ENCODE results near the gene HMGB1.

DNA sequence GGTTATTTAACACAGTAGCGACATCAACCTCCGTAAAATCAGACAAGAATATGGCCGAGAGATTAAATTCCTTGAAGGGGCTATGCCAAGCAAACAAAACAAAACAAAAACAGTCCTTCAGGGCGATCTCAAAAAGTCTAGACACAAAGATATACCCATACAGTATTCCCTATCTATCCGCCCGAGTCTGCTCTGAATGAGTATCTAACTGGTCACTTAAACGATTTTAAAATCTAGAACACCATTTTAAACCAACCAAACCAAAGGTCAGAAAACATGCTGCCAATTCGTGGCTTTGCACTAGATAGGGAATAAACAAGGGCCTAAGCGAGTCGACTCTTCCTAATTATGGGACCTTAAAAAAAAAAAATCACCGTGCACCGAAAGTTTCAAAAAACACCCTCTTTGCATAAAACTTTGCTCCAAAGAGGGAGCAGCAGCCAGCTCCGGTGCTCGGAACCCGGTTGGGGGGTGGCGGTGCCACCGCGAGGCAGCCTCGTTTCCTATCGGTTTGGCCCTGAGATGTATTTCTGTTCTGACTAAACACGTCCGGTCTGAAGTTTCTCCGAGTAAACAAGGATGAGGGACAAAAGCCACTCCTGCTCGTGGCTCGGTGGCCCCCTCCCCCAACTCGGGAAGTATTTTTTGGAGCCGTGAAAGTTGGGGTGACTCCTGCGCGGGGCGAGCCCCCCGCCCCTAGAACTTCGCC lies 1.8 kb downstream of the HMGB1 start:
- TF ChIP-seq EGR1 (IDR thresholded peaks at IDR 0.05; ENCODE audit: low read depth in 2 of 2) (peak in 1 of 2 donors; percentile 14), CTCF (IDR thresholded peaks at IDR 0.05; ENCODE audit: low read depth, low read length, missing input control) (no peak), ZBTB33 (IDR thresholded peaks at IDR 0.05) (peak; percentile 13), YY1 (IDR thresholded peaks at IDR 0.05) (peak; percentile 94), RAD21 (IDR thresholded peaks at IDR 0.05) (peak; percentile 35 to 48), REST (IDR thresholded peaks at IDR 0.05) (peak; percentile 57), TAF1 (conservative IDR thresholded peaks at IDR 0.05) (peak; percentile 72), FOXA2 (IDR thresholded peaks at IDR 0.05) (peak; percentile 61), RXRA (IDR thresholded peaks at IDR 0.05) (peak; percentile 16 to 26)
- TF ChIP-seq, protein P1, sequence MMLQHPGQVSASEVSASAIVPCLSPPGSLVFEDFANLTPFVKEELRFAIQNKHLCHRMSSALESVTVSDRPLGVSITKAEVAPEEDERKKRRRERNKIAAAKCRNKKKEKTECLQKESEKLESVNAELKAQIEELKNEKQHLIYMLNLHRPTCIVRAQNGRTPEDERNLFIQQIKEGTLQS (IDR thresholded peaks at IDR 0.05) = no peak

Measured in liver (tissue), 3 donors.